B cell (primary cell): ENCODE data around the gene DKC1. TPM values are rescaled to one million over a fixed set of nuclear protein-coding genes. Genes with fewer than 3 reads are reported as not detected.

Source experiments
- ATAC-seq: fragments of 200-7000 bp; cut with Tn5 transposase; one replicate; pipeline ENCODE4 v1.10.0; 2021; ENCODE audit warnings: low read depth, mild to moderate bottlenecking, moderate number of reproducible peaks, moderate library complexity
- CTCF ChIA-PET: fragments of 350-600 bp; sonication (Branson Sonifier 250); formaldehyde crosslinking; loops from one replicate; lab custom pipeline; 2021; ENCODE audit warnings: antibody characterized with exemption, inconsistent platforms; lab: Charles Lee
- POLR2A ChIA-PET: fragments of 350-600 bp; sonication (Branson Sonifier 250); formaldehyde crosslinking; loops from one replicate; lab custom pipeline; 2021; ENCODE audit warnings: antibody characterized with exemption; lab: Charles Lee
- DNase-seq: peaks from one replicate; pipeline ENCODE4 v3.0.0; 2013
- H2AFZ ChIP-seq: 2 replicates; pipeline ENCODE4 v1.6.1; 2012; ENCODE audit warnings: mild to moderate bottlenecking, low read depth, low read length; ENCODE audit not compliant: insufficient read depth, poor library complexity, severe bottlenecking
- H3K27ac ChIP-seq, 2 donors: 1 replicate in 1 of 2; 2 replicates in 1 of 2; pipeline ENCODE4 v1.5.1; 2012 to 2013; ENCODE audit warnings: low read length in 2 of 2, mild to moderate bottlenecking in 2 of 2, moderate library complexity in 1 of 2
- H3K27me3 ChIP-seq, 4 experiments: fragments of 200-600 bp in 1 of 4; sonication (generic) in 1 of 4; replicated peaks in 1 of 4; 1 replicate in 2 of 4; 2 replicates in 2 of 4; pipeline versions ENCODE4 v1.6.1 to v1.7.0; 2013 to 2016; ENCODE audit warnings: low read length in 3 of 4, mild to moderate bottlenecking in 2 of 4, mixed read lengths in 1 of 4, moderate library complexity in 1 of 4; ENCODE audit not compliant: insufficient read depth in 4 of 4, control insufficient read depth in 3 of 4; ENCODE audit errors: control extremely low read depth in 1 of 4
- H3K36me3 ChIP-seq, 2 experiments: replicated peaks in 1 of 2; 1 replicate in 1 of 2; 2 replicates in 1 of 2; pipeline versions ENCODE4 v1.6.1 to v1.7.1; 2013; ENCODE audit warnings: low read length in 1 of 2; ENCODE audit not compliant: insufficient read depth in 2 of 2, control insufficient read depth in 1 of 2; ENCODE audit errors: control extremely low read depth in 1 of 2, extremely low read depth in 1 of 2
- H3K4me1 ChIP-seq, 2 donors: fragments of 200-600 bp in 1 of 2; sonication (generic) in 1 of 2; 1 replicate in 1 of 2; 2 replicates in 1 of 2; pipeline versions ENCODE4 v1.5.1 to v1.6.1; 2013 to 2017; ENCODE audit warnings: low read length in 2 of 2; ENCODE audit not compliant: control insufficient read depth in 2 of 2, insufficient read depth in 2 of 2
- H3K4me2 ChIP-seq: replicated peaks from 2 replicates; pipeline ENCODE3; 2012; ENCODE audit warnings: mild to moderate bottlenecking, low read depth, low read length; ENCODE audit not compliant: poor library complexity, severe bottlenecking
- H3K4me3 ChIP-seq, 5 experiments: fragments of 200-600 bp in 1 of 5; sonication (generic) in 1 of 5; 1 replicate in 3 of 5; 2 replicates in 2 of 5; pipeline versions ENCODE4 v1.5.1 to v1.7.0; 2011 to 2016; ENCODE audit warnings: low read length in 4 of 5, mild to moderate bottlenecking in 4 of 5, low read depth in 2 of 5, control low read depth in 1 of 5, moderate library complexity in 1 of 5; ENCODE audit not compliant: insufficient read depth in 1 of 5; ENCODE audit errors: control extremely low read depth in 1 of 5, extremely low read depth in 1 of 5
- H3K79me2 ChIP-seq: fragments of 200-600 bp; sonication (generic); one replicate; pipeline ENCODE4 v1.6.0; 2016; ENCODE audit warnings: low read length; ENCODE audit not compliant: control insufficient read depth, insufficient read depth
- H3K9ac ChIP-seq: fragments of 200-600 bp; sonication (generic); 2 replicates; pipeline ENCODE4 v1.6.1; 2017; ENCODE audit warnings: mild to moderate bottlenecking, low read length, moderate library complexity
- H3K9me3 ChIP-seq, 3 donors: one replicate each; pipeline versions ENCODE4 v1.6.1 to v1.7.1; 2013; ENCODE audit warnings: low read length in 2 of 3; ENCODE audit not compliant: control insufficient read depth in 2 of 3, insufficient read depth in 1 of 3; ENCODE audit errors: control extremely low read depth in 1 of 3
- H4K20me1 ChIP-seq: 2 replicates; pipeline ENCODE4 v1.6.0; 2012; ENCODE audit warnings: mild to moderate bottlenecking, low read length; ENCODE audit not compliant: insufficient read depth, control insufficient read depth, poor library complexity, severe bottlenecking
- H3K27ac Mint-ChIP-seq: one replicate; pipeline ENCODE4 v1.8.0; 2021; ENCODE audit warnings: mixed read lengths
- H3K27me3 Mint-ChIP-seq: one replicate; pipeline ENCODE4 v1.8.0; 2021; ENCODE audit warnings: mixed read lengths
- H3K4me1 Mint-ChIP-seq: one replicate; pipeline ENCODE4 v1.8.0; 2021; ENCODE audit warnings: mixed read lengths
- H3K4me3 Mint-ChIP-seq: one replicate; pipeline ENCODE4 v1.8.0; 2021; ENCODE audit warnings: mixed read lengths
- H3K9me3 Mint-ChIP-seq: one replicate; pipeline ENCODE4 v1.8.0; 2022; ENCODE audit warnings: mixed read lengths; ENCODE audit not compliant: insufficient read depth
- EZH2 ChIP-seq: IDR thresholded peaks from 2 replicates; pipeline ENCODE4 v1.6.1; 2012; ENCODE audit warnings: borderline replicate concordance, low read depth, mild to moderate bottlenecking, moderate library complexity, low read length; ENCODE audit not compliant: insufficient read depth, poor library complexity, severe bottlenecking
- WGBS: methylation state at CpG from one replicate; pipeline ENCODE4 v1.1.5; 2013; ENCODE audit warnings: missing lambda C conversion rate; ENCODE audit not compliant: insufficient coverage; 5-methylcytosine and 5-hydroxymethylcytosine counted together
- intact Hi-C: fragments of 100-400 bp; cut with micrococcal nuclease; formaldehyde crosslinking; loops from one replicate; pipeline ENCODE4 v1.10.0; 2022
- polyA plus RNA-seq: library from polyadenylated mRNA; depleted of rRNA; stranded (reverse); fragments of >200 nt; gene quantifications from 2 replicates; pipeline ENCODE4 v1.2.3, GENCODE V29; 2012
- total RNA-seq, 2 donors: library from RNA; stranded (reverse); fragments of 120-200 nt in 1 of 2; gene quantifications; 1 replicate in 1 of 2; 2 replicates in 1 of 2; pipeline versions ENCODE4 v1.2.3 to v1.2.4, GENCODE V29; 2013 to 2022
- TF ChIP-seq, protein P1 (sequence below): fragments of 200-600 bp; IDR thresholded peaks from one replicate; pipeline ENCODE4 v1.8.0; 2022; ENCODE audit warnings: antibody characterized with exemption, mild to moderate bottlenecking

DKC1 gene
- total and polyA plus RNA-seq, 2 donors (not counting 1 experiment from before 2014, with no cell fraction given) = 18.8 to 73.5 TPM

DNA sequence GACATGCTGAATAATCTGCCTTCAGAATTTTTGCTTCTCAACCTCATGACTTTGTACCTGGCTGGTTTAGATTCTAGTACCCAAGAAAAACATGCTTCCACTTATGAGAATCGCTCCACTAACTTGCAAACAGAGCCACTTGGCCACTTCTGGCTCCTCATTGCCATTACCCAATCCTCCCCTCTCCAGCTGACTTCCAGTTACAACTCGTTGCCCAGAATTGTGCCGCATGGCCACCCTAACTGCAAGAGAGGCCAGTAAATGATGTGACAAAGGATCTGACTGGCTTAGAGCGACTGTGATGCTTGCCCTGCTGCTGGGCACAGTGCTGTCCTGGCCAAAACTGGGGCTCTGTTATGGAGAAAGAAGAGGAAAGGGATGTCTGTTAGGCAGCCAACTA is 4.0 kb upstream of the DKC1 start:
- no peak overlapping the region for H3K4me3 Mint-ChIP-seq
- intact Hi-C loops = no loop called here
- DNase-seq = no peak
- H2AFZ ChIP-seq = no peak overlapping the region
- H4K20me1 ChIP-seq = no peaks in the 10 kb centered on the region
- ChIA-PET CTCF (interaction anchor here (1.4 kb wide), 1 partner anchor 8 kb away, joined by 3 read pairs; no protein-coding TSS in a partner anchor), POLR2A (no interaction called here)
- no peaks in the 10 kb centered on the region for H3K36me3 ChIP-seq
- peaks cover 11% of the 10 kb centered on the region for H3K4me1 Mint-ChIP-seq
- peaks cover 5% of the 10 kb centered on the region for H3K79me2 ChIP-seq
- peaks cover 7 to 11% of the 10 kb centered on the region in 2 donors for H3K4me1 ChIP-seq
- H3K9me3 Mint-ChIP-seq = no peaks in the 10 kb centered on the region
- H3K27ac ChIP-seq = no peak overlapping the region
- H3K4me2 ChIP-seq = no peak overlapping the region
- ATAC-seq = no peak
- no peak overlapping the region for H3K9ac ChIP-seq
- no CpG with 5 or more reads among the region's 4 CpGs for WGBS
- TF ChIP-seq, protein P1, sequence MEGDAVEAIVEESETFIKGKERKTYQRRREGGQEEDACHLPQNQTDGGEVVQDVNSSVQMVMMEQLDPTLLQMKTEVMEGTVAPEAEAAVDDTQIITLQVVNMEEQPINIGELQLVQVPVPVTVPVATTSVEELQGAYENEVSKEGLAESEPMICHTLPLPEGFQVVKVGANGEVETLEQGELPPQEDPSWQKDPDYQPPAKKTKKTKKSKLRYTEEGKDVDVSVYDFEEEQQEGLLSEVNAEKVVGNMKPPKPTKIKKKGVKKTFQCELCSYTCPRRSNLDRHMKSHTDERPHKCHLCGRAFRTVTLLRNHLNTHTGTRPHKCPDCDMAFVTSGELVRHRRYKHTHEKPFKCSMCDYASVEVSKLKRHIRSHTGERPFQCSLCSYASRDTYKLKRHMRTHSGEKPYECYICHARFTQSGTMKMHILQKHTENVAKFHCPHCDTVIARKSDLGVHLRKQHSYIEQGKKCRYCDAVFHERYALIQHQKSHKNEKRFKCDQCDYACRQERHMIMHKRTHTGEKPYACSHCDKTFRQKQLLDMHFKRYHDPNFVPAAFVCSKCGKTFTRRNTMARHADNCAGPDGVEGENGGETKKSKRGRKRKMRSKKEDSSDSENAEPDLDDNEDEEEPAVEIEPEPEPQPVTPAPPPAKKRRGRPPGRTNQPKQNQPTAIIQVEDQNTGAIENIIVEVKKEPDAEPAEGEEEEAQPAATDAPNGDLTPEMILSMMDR = no peak
- no peak for TF ChIP-seq EZH2
- no peaks in the 10 kb centered on the region for H3K9me3 ChIP-seq
- H3K27ac Mint-ChIP-seq = no peak overlapping the region
- H3K4me3 ChIP-seq = no peak overlapping the region
- H3K27me3 ChIP-seq = no peaks in the 10 kb centered on the region
- H3K27me3 Mint-ChIP-seq = no peaks in the 10 kb centered on the region

DNA sequence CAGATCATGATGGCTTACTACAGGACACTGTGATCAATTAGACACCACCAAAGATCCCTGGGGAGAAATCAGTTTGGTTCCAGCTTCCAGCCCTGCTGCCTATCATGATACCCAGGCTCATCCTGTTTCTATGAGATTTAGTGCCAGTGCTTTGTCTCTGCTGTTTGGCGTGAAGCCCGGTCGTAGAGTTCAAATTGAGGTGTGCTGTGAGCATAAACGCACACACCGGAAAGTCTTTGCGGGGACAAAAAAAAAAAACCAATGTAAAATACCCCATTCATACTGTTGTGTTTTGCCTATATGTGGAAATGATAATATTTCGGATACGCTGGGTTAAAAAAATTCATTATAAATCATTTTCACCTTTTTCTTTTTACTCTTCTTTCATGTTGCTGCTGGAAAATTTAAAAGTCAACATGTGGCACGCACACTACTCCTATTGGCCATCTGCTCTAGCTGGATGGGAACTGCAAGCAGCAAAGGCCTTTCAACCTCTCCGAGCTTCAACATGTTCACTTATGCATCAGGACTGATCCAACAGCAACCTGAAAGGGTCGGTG is 607 bp upstream of the DKC1 start:
- no peak for DNase-seq
- H3K4me1 ChIP-seq = peaks cover 8 to 13% of the 10 kb centered on the region in 2 donors
- H3K4me1 Mint-ChIP-seq = peaks cover 16% of the 10 kb centered on the region
- no peak for ATAC-seq
- no peaks in the 10 kb centered on the region for H3K27me3 ChIP-seq
- no CpG with 5 or more reads among the region's 11 CpGs for WGBS
- H4K20me1 ChIP-seq = no peaks in the 10 kb centered on the region
- no peaks in the 10 kb centered on the region for H3K27me3 Mint-ChIP-seq
- H3K27ac ChIP-seq = peak overlapping the region; percentile 61 to 63
- peak overlapping the region; percentile 36 to 63 (median 55) for H3K4me3 ChIP-seq
- peaks cover 0 to 17% of the 10 kb centered on the region in 2 experiments for H3K36me3 ChIP-seq
- peaks cover 17% of the 10 kb centered on the region for H3K79me2 ChIP-seq
- peak overlapping the region; percentile 93 for H3K27ac Mint-ChIP-seq
- H3K4me2 ChIP-seq = peak overlapping the region; percentile 67
- intact Hi-C loops = no loop called here
- peak overlapping the region; percentile 88 for H3K4me3 Mint-ChIP-seq
- H3K9me3 ChIP-seq = no peaks in the 10 kb centered on the region
- H3K9me3 Mint-ChIP-seq = no peaks in the 10 kb centered on the region
- H3K9ac ChIP-seq = peak overlapping the region; percentile 61
- H2AFZ ChIP-seq = peak overlapping the region; percentile 69
- ChIA-PET CTCF (interaction anchor here (2.0 to 2.9 kb wide), 2 partner anchors 11 to 14 kb away, joined by 9 to 24 read pairs; partner anchors contain the start of gene GAB3), POLR2A (interaction anchor here (1.3 to 2.0 kb wide), 3 partner anchors 10 to 13 kb away, joined by 4 to 8 read pairs (median 4); partner anchors contain the start of gene GAB3)
- TF ChIP-seq, protein P1 = no peak
- no peak for TF ChIP-seq EZH2
